GM23338 (cell line): ENCODE data around the gene MVB12B. TPM values are rescaled to one million over a fixed set of nuclear protein-coding genes. Genes with fewer than 3 reads are reported as not detected.

ENCODE experiments used
- ATAC-seq: fragments of 200-7000 bp; cut with Tn5 transposase; 3 replicates; pipeline ENCODE4 v1.9.1; 2020
- DNase-seq: peaks from one replicate; pipeline ENCODE4 v3.0.0-alpha.2; 2015; ENCODE audit warnings: low spot score
- H2AFZ ChIP-seq: fragments of 200-600 bp; sonication (generic); 2 replicates; pipeline ENCODE4 v1.8.0; 2016; ENCODE audit warnings: antibody characterized with exemption, mild to moderate bottlenecking, moderate library complexity
- H3F3A ChIP-seq: fragments of 200-600 bp; sonication (generic); replicated peaks from 2 replicates; pipeline ENCODE4 v1.8.0; 2017; ENCODE audit warnings: antibody characterized with exemption, mixed run types, low read depth
- H3K27ac ChIP-seq: fragments of 200-600 bp; sonication (generic); 2 replicates; pipeline ENCODE4 v1.6.1; 2016; ENCODE audit warnings: low read depth
- H3K27me3 ChIP-seq: fragments of 200-600 bp; sonication (generic); 2 replicates; pipeline ENCODE4 v1.8.0; 2016; ENCODE audit warnings: mild to moderate bottlenecking, mixed run types, moderate library complexity; ENCODE audit not compliant: insufficient read depth
- H3K36me3 ChIP-seq: fragments of 200-600 bp; sonication (generic); 2 replicates; pipeline ENCODE4 v1.8.0; 2016; ENCODE audit warnings: mild to moderate bottlenecking; ENCODE audit not compliant: insufficient read depth
- H3K4me1 ChIP-seq: fragments of 200-600 bp; sonication (generic); 2 replicates; pipeline ENCODE4 v1.8.0; 2016; ENCODE audit warnings: mild to moderate bottlenecking, moderate library complexity; ENCODE audit not compliant: insufficient read depth
- H3K4me2 ChIP-seq: fragments of 200-600 bp; sonication (generic); 2 replicates; pipeline ENCODE4 v1.7.1; 2017; ENCODE audit warnings: mixed run types
- H3K4me3 ChIP-seq: fragments of 200-600 bp; sonication (generic); 2 replicates; pipeline ENCODE4 v1.6.1; 2016; ENCODE audit warnings: mixed run types
- H3K79me2 ChIP-seq: fragments of 200-600 bp; sonication (generic); replicated peaks from 2 replicates; pipeline ENCODE4 v1.8.0; 2017; ENCODE audit warnings: mild to moderate bottlenecking; ENCODE audit not compliant: insufficient read depth
- H3K9me2 ChIP-seq: fragments of 200-600 bp; sonication (generic); 2 replicates; pipeline ENCODE4 v1.8.0; 2017; ENCODE audit not compliant: insufficient read depth
- H4K20me1 ChIP-seq: fragments of 200-600 bp; sonication (generic); replicated peaks from 2 replicates; pipeline ENCODE4 v1.8.0; 2017; ENCODE audit warnings: mild to moderate bottlenecking; ENCODE audit not compliant: insufficient read depth
- H3K27ac Mint-ChIP-seq: 2 replicates; pipeline ENCODE4 v1.8.0; 2020; ENCODE audit warnings: inconsistent platforms, mild to moderate bottlenecking, moderate library complexity, mixed read lengths
- H3K27me3 Mint-ChIP-seq: 3 replicates; pipeline ENCODE4 v1.8.0; 2022; ENCODE audit warnings: low read depth, mild to moderate bottlenecking, moderate library complexity, mixed read lengths, inconsistent platforms; ENCODE audit not compliant: insufficient read depth, poor library complexity
- H3K36me3 Mint-ChIP-seq: 3 replicates; pipeline ENCODE4 v1.8.0; 2021; ENCODE audit warnings: low read depth, mild to moderate bottlenecking, inconsistent platforms, moderate library complexity, mixed read lengths
- H3K4me1 Mint-ChIP-seq: 3 replicates; pipeline ENCODE4 v1.8.0; 2020; ENCODE audit warnings: mild to moderate bottlenecking, inconsistent platforms, mixed read lengths
- H3K4me3 Mint-ChIP-seq: 3 replicates; pipeline ENCODE4 v1.8.0; 2021; ENCODE audit warnings: moderate library complexity, mild to moderate bottlenecking, inconsistent platforms, mixed read lengths
- H3K9me3 Mint-ChIP-seq: 3 replicates; pipeline ENCODE4 v1.8.0; 2020; ENCODE audit warnings: moderate library complexity, mild to moderate bottlenecking, inconsistent platforms, mixed read lengths
- CREB1 ChIP-seq: fragments of 250-450 bp; sonication (Bioruptor Pico); IDR thresholded peaks from 2 replicates; pipeline ENCODE4 v1.5.0; 2020; ENCODE audit warnings: low read depth, mild to moderate bottlenecking, moderate library complexity
- ETS1 ChIP-seq: IDR thresholded peaks from 2 replicates; pipeline ENCODE4 v1.6.1; 2016; ENCODE audit warnings: antibody characterized with exemption
- EZH2 ChIP-seq: fragments of 200-600 bp; sonication (generic); IDR thresholded peaks from one replicate; pipeline ENCODE4 v1.8.0; 2017; ENCODE audit warnings: antibody characterized with exemption, mild to moderate bottlenecking, low read depth; ENCODE audit not compliant: unreplicated experiment
- EZH2phosphoT487 ChIP-seq: fragments of 200-600 bp; sonication (generic); IDR thresholded peaks from one replicate; pipeline ENCODE4 v1.8.1; 2018; ENCODE audit warnings: antibody characterized with exemption; ENCODE audit not compliant: unreplicated experiment
- JUNB ChIP-seq: IDR thresholded peaks from one replicate; pipeline ENCODE4 v1.6.1; 2016; ENCODE audit warnings: antibody characterized with exemption; ENCODE audit not compliant: unreplicated experiment
- NANOG ChIP-seq: IDR thresholded peaks from 2 replicates; pipeline ENCODE4 v1.6.1; 2016; ENCODE audit warnings: antibody characterized with exemption, borderline replicate concordance
- REST ChIP-seq: IDR thresholded peaks from one replicate; pipeline ENCODE4 v1.6.1; 2018; ENCODE audit warnings: antibody characterized with exemption; ENCODE audit not compliant: unreplicated experiment
- STAT1 ChIP-seq: IDR thresholded peaks from one replicate; pipeline ENCODE4 v1.6.1; 2016; ENCODE audit warnings: antibody characterized with exemption; ENCODE audit not compliant: unreplicated experiment
- ZNF114 ChIP-seq: fragments of 250-450 bp; sonication (Bioruptor Pico); IDR thresholded peaks from 2 replicates; pipeline ENCODE4 v1.5.0; 2020; ENCODE audit warnings: mild to moderate bottlenecking, moderate library complexity
- ZNF331 ChIP-seq: fragments of 250-450 bp; sonication (Bioruptor Pico); IDR thresholded peaks from 2 replicates; pipeline ENCODE4 v1.5.0; 2020; ENCODE audit warnings: low read depth, mild to moderate bottlenecking, moderate library complexity
- polyA plus RNA-seq: library from polyadenylated mRNA; unstranded; fragments of >200 nt; fragmentation: Nextera tagmentation; extraction: Ambion mirVana; gene quantifications from 2 replicates; pipeline ENCODE4 v1.2.1, GENCODE V29; 2016
- total RNA-seq: library from RNA; depleted of rRNA; stranded (reverse); fragments of >200 nt; shearing (Covaris generic); gene quantifications from 2 replicates; pipeline ENCODE4 v1.2.3, GENCODE V29; 2014
- TF ChIP-seq, protein P1 (sequence below), 2 experiments: fragments of 200-600 bp in 1 of 2; sonication (generic) in 1 of 2; conservative IDR thresholded peaks; 2 replicates each; pipeline versions ENCODE4 v1.5.1 to v1.6.1; 2016 to 2017; ENCODE audit warnings: antibody characterized with exemption in 2 of 2, low read depth in 2 of 2, mild to moderate bottlenecking in 2 of 2, moderate library complexity in 1 of 2

Gene MVB12B
- total and polyA plus RNA-seq, 2 experiments from 2014 or later: 1.9 to 6.6 TPM

DNA sequence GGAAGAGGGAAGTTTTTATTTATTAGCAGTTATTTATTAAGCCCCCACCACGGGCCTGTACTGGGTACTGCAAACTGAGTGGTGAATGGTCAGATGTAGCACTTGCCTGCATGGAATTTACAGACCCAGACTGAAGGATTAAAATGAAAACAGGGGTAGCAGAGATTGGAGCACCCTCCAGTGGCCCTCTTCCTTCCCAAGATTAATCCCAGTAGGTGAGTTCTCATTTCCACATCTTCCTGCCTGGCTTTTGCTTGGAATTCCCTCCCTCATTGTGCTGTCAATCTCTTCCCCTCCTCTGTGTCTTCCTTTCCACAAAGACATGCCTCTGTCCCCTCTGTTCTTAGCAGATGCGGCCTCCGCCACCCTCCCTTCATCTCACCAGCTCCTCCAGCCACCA, 39.2 kb downstream of the MVB12B start:
- no peaks in the 10 kb centered on the region for H3K4me1 ChIP-seq
- Mint-ChIP-seq H3K27me3 (peaks cover 1% of the 10 kb centered on the region), H3K27ac (peak overlapping the region; percentile 27; the same call in 1 of the 2 replicates), H3K36me3 (peaks cover 8% of the 10 kb centered on the region; the same call in 2 of the 3 replicates), H3K4me3 (no peak overlapping the region), H3K9me3 (peaks cover 11% of the 10 kb centered on the region; the same call in 2 of the 3 replicates), H3K4me1 (peaks cover 14% of the 10 kb centered on the region)
- H3K27me3 ChIP-seq: no peaks in the 10 kb centered on the region
- ATAC-seq: peak; percentile 73
- H3K4me2 ChIP-seq: no peak overlapping the region
- peak; percentile 43 for DNase-seq
- H2AFZ ChIP-seq: no peak overlapping the region
- no peaks in the 10 kb centered on the region for H3K36me3 ChIP-seq
- no peak overlapping the region for H3K4me3 ChIP-seq
- H3K9me2 ChIP-seq: no peaks in the 10 kb centered on the region
- no peaks in the 10 kb centered on the region for H3K79me2 ChIP-seq
- H4K20me1 ChIP-seq: no peaks in the 10 kb centered on the region
- TF ChIP-seq ZNF114 (CRISPR knock-in tag) (no peak), STAT1 (no peak), EZH2phosphoT487 (no peak), EZH2 (no peak), ZNF331 (CRISPR knock-in tag) (no peak), ETS1 (no peak)
- TF ChIP-seq, protein P1, sequence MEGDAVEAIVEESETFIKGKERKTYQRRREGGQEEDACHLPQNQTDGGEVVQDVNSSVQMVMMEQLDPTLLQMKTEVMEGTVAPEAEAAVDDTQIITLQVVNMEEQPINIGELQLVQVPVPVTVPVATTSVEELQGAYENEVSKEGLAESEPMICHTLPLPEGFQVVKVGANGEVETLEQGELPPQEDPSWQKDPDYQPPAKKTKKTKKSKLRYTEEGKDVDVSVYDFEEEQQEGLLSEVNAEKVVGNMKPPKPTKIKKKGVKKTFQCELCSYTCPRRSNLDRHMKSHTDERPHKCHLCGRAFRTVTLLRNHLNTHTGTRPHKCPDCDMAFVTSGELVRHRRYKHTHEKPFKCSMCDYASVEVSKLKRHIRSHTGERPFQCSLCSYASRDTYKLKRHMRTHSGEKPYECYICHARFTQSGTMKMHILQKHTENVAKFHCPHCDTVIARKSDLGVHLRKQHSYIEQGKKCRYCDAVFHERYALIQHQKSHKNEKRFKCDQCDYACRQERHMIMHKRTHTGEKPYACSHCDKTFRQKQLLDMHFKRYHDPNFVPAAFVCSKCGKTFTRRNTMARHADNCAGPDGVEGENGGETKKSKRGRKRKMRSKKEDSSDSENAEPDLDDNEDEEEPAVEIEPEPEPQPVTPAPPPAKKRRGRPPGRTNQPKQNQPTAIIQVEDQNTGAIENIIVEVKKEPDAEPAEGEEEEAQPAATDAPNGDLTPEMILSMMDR (conservative IDR thresholded peaks at IDR 0.05; ENCODE audit: low read depth in 2 of 2): peak; percentile 27 to 59
- no peak overlapping the region for H3K27ac ChIP-seq
- H3F3A ChIP-seq: no peaks in the 10 kb centered on the region

DNA sequence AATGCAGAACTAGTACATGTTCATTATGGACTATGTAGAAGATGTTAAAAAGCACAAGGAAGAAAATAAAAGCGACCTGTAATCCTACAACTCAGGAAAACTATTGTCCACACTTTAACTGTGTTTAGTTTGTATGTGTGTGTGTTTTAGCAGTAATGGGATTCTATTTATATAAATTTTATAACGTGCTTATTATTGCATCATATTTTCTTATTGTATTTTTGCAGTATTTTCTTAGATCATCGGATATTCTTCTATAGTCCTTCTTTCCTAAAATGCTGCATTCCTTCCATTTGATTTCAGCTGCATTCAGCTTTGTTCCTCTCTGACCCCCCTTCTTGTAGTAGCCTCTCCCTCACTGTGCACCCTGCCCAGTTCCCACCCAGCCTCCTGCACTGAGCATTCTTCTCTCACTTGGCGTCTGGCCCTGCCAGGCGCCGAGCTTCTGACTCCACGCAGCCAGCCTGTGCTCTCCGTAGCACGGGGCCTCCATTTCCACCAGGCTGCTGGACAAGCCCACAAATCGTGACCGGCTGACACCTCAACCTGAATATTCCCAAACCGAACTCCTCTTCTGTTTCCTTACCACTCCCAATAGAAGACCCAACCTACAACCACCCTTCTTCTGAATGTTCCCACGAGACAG, 39.9 kb downstream of the MVB12B start:
- no peaks in the 10 kb centered on the region for H3F3A ChIP-seq
- Mint-ChIP-seq H3K4me3 (no peak overlapping the region), H3K4me1 (peaks cover 20% of the 10 kb centered on the region), H3K9me3 (peaks cover 9% of the 10 kb centered on the region; the same call in 2 of the 3 replicates), H3K27ac (peak overlapping the region; percentile 27; the same call in 1 of the 2 replicates), H3K27me3 (peaks cover 1% of the 10 kb centered on the region), H3K36me3 (peaks cover 7% of the 10 kb centered on the region; the same call in 2 of the 3 replicates)
- no peak overlapping the region for H2AFZ ChIP-seq
- H3K4me1 ChIP-seq: no peaks in the 10 kb centered on the region
- no peaks in the 10 kb centered on the region for H4K20me1 ChIP-seq
- no peak overlapping the region for H3K4me2 ChIP-seq
- no peak overlapping the region for H3K27ac ChIP-seq
- no peak for DNase-seq
- H3K4me3 ChIP-seq: no peak overlapping the region
- no peak for ATAC-seq
- H3K79me2 ChIP-seq: no peaks in the 10 kb centered on the region
- no peaks in the 10 kb centered on the region for H3K36me3 ChIP-seq
- H3K9me2 ChIP-seq: no peaks in the 10 kb centered on the region
- H3K27me3 ChIP-seq: no peaks in the 10 kb centered on the region
- TF ChIP-seq REST: no peak
- TF ChIP-seq JUNB: no peak
- TF ChIP-seq CREB1: no peak
- TF ChIP-seq NANOG: no peak
- no peak for TF ChIP-seq ZNF331 (CRISPR knock-in tag)
- TF ChIP-seq ETS1: no peak
